IMR-90 (cell line): ENCODE measurements around the gene HIVEP1. TPM values are rescaled to one million over a fixed set of nuclear protein-coding genes. Genes with fewer than 3 reads are reported as not detected.

Experiments
- ATAC-seq: fragments of 200-7000 bp; cut with Tn5 transposase; 2 replicates; pipeline ENCODE4 v1.9.1; 2020; ENCODE audit warnings: low read depth, mild to moderate bottlenecking, moderate library complexity
- BruUV-seq: library from RNA; stranded (reverse); fragments of 400-500 nt; replicated peaks from 2 replicates; lab custom pipeline; 2021; lab: Mats Ljungman, UMichigan
- CTCF ChIA-PET: fragments of 300-600 bp; formaldehyde crosslinking; extraction: SDS; loops from one replicate; lab custom pipeline; 2021; ENCODE audit warnings: antibody characterized with exemption; lab: Yijun Ruan, JAX
- POLR2A ChIA-PET: fragments of 300-600 bp; sonication (Branson Sonifier 250); formaldehyde crosslinking; loops from one replicate; lab custom pipeline; 2022; ENCODE audit warnings: antibody characterized with exemption; ENCODE audit not compliant: unreplicated experiment; lab: Charles Lee
- DNase-seq: peaks from one replicate; pipeline ENCODE4 v3.0.0; 2013
- H2AFZ ChIP-seq: replicated peaks from 2 replicates; pipeline ENCODE3; 2013; ENCODE audit warnings: low read length, mild to moderate bottlenecking; ENCODE audit not compliant: poor library complexity
- H2AK5ac ChIP-seq: 2 replicates; pipeline ENCODE4 v1.6.1; 2013; ENCODE audit warnings: low read depth, low read length, inconsistent platforms
- H2AK9ac ChIP-seq: replicated peaks from 2 replicates; pipeline ENCODE3; 2013; ENCODE audit warnings: mild to moderate bottlenecking, low read depth, low read length, moderate library complexity; ENCODE audit not compliant: poor library complexity
- H2BK120ac ChIP-seq: 2 replicates; pipeline ENCODE4 v1.6.1; 2013; ENCODE audit warnings: low read depth, low read length, inconsistent platforms
- H2BK15ac ChIP-seq: 3 replicates; pipeline ENCODE4 v1.6.1; 2013; ENCODE audit warnings: low read depth, low read length, inconsistent platforms
- H2BK20ac ChIP-seq: 2 replicates; pipeline ENCODE4 v1.6.1; 2013; ENCODE audit warnings: low read depth, mild to moderate bottlenecking, inconsistent platforms, low read length, moderate library complexity
- H2BK5ac ChIP-seq: 2 replicates; pipeline ENCODE4 v1.6.1; 2013; ENCODE audit warnings: mild to moderate bottlenecking, low read depth, low read length, inconsistent platforms; ENCODE audit not compliant: poor library complexity, severe bottlenecking
- H3K14ac ChIP-seq: replicated peaks from 2 replicates; pipeline ENCODE4 v1.6.1; 2013; ENCODE audit warnings: low read depth, low read length, inconsistent platforms
- H3K18ac ChIP-seq: 2 replicates; pipeline ENCODE4 v1.6.1; 2013; ENCODE audit warnings: low read depth, low read length, control low read depth
- H3K23ac ChIP-seq: 2 replicates; pipeline ENCODE4 v1.6.1; 2013; ENCODE audit warnings: low read depth, low read length, inconsistent platforms
- H3K27ac ChIP-seq: 2 replicates; pipeline ENCODE4 v1.5.1; 2013; ENCODE audit warnings: mild to moderate bottlenecking, control low read depth, low read length; ENCODE audit not compliant: insufficient read depth
- H3K27me3 ChIP-seq: 2 replicates; pipeline ENCODE4 v1.6.1; 2013; ENCODE audit warnings: low read length; ENCODE audit not compliant: control insufficient read depth, insufficient read depth
- H3K36me3 ChIP-seq: 2 replicates; pipeline ENCODE4 v1.6.1; 2013; ENCODE audit warnings: low read length, mixed read lengths; ENCODE audit not compliant: control insufficient read depth, insufficient read depth
- H3K4ac ChIP-seq: 2 replicates; pipeline ENCODE4 v1.6.1; 2013; ENCODE audit warnings: low read depth, low read length, inconsistent platforms
- H3K4me1 ChIP-seq: 2 replicates; pipeline ENCODE4 v1.6.1; 2013; ENCODE audit warnings: low read length, mixed read lengths; ENCODE audit not compliant: control insufficient read depth, insufficient read depth
- H3K4me2 ChIP-seq: 2 replicates; pipeline ENCODE4 v1.6.1; 2013; ENCODE audit warnings: low read depth, mild to moderate bottlenecking, control low read depth, low read length, moderate library complexity
- H3K4me3 ChIP-seq: 2 replicates; pipeline ENCODE4 v1.5.1; 2013; ENCODE audit warnings: low read depth, mild to moderate bottlenecking, control low read depth, low read length, moderate library complexity; ENCODE audit not compliant: insufficient read depth
- H3K56ac ChIP-seq: 2 replicates; pipeline ENCODE4 v1.6.1; 2013; ENCODE audit warnings: low read length, inconsistent platforms; ENCODE audit not compliant: insufficient read depth; ENCODE audit errors: extremely low read depth
- H3K79me1 ChIP-seq, 2 experiments: 2 replicates each; pipeline ENCODE4 v1.6.1; 2013; ENCODE audit warnings: low read length in 2 of 2, inconsistent platforms in 1 of 2, low read depth in 1 of 2
- H3K9ac ChIP-seq: 2 replicates; pipeline ENCODE4 v1.6.1; 2013; ENCODE audit warnings: low read depth, low read length, control low read depth
- H3K9me1 ChIP-seq: 2 replicates; pipeline ENCODE4 v1.6.1; 2013; ENCODE audit warnings: low read length, inconsistent platforms; ENCODE audit not compliant: insufficient read depth
- H3K9me3 ChIP-seq: 2 replicates; pipeline ENCODE4 v1.6.1; 2013; ENCODE audit warnings: low read length; ENCODE audit not compliant: control insufficient read depth, insufficient read depth
- H4K20me1 ChIP-seq: 2 replicates; pipeline ENCODE4 v1.6.1; 2013; ENCODE audit warnings: low read length, inconsistent platforms; ENCODE audit not compliant: insufficient read depth
- H4K5ac ChIP-seq: 2 replicates; pipeline ENCODE4 v1.6.1; 2013; ENCODE audit warnings: mild to moderate bottlenecking, low read depth, low read length, control low read depth
- H4K8ac ChIP-seq, 2 experiments: 2 replicates each; pipeline ENCODE4 v1.6.1; 2013; ENCODE audit warnings: low read depth in 2 of 2, low read length in 2 of 2, control low read depth in 1 of 2, inconsistent platforms in 1 of 2
- H4K91ac ChIP-seq: 2 replicates; pipeline ENCODE4 v1.6.1; 2013; ENCODE audit warnings: low read depth, low read length, inconsistent platforms; ENCODE audit not compliant: insufficient read depth
- CEBPB ChIP-seq: IDR thresholded peaks from 2 replicates; pipeline ENCODE4 v1.6.1; 2012; ENCODE audit warnings: low read depth, low read length, improper control_type of control experiment
- CHD1 ChIP-seq: IDR thresholded peaks from 2 replicates; pipeline ENCODE4 v1.6.1; 2012; ENCODE audit warnings: low read depth, low read length, improper control_type of control experiment
- MAZ ChIP-seq: IDR thresholded peaks from 2 replicates; pipeline ENCODE4 v1.6.1; 2012; ENCODE audit warnings: low read depth, mild to moderate bottlenecking, low read length, improper control_type of control experiment, moderate library complexity, borderline replicate concordance
- MXI1 ChIP-seq: IDR thresholded peaks from 2 replicates; pipeline ENCODE4 v1.6.1; 2012; ENCODE audit warnings: low read depth, mild to moderate bottlenecking, low read length, moderate library complexity, borderline replicate concordance
- NFE2L2 ChIP-seq: fragments of 150-350 bp; IDR thresholded peaks from 2 replicates; pipeline ENCODE4 v1.6.1; 2016; ENCODE audit warnings: low read depth, mild to moderate bottlenecking, low read length
- POLR2A ChIP-seq: IDR thresholded peaks from 2 replicates; pipeline ENCODE4 v1.6.1; 2012; ENCODE audit warnings: mild to moderate bottlenecking, low read depth, low read length
- RCOR1 ChIP-seq: IDR thresholded peaks from 2 replicates; pipeline ENCODE4 v1.6.1; 2012; ENCODE audit warnings: mild to moderate bottlenecking, low read length, improper control_type of control experiment; ENCODE audit not compliant: insufficient replicate concordance
- SMC3 ChIP-seq: fragments of 150-350 bp; IDR thresholded peaks from 2 replicates; pipeline ENCODE4 v1.6.1; 2016; ENCODE audit warnings: low read depth, mild to moderate bottlenecking, antibody characterized with exemption, low read length, moderate library complexity
- WGBS, 2 experiments: methylation state at CpG; one replicate each; pipeline versions ENCODE4 v1.1.5 to v1.1.7; 2013; ENCODE audit warnings: missing lambda C conversion rate in 2 of 2; ENCODE audit not compliant: insufficient read length in 1 of 2; ENCODE audit errors: extremely low coverage in 2 of 2; 5-methylcytosine and 5-hydroxymethylcytosine counted together
- dilution Hi-C: fragments of 300-500 bp; cut with HindIII; formaldehyde crosslinking; loops from one replicate; pipeline ENCODE4 v1.14.3; 2018; ENCODE audit warnings: low sequenced_read_pairs; ENCODE audit not compliant: unreplicated experiment
- in situ Hi-C: fragments of 300-500 bp; cut with MboI; formaldehyde crosslinking; loops from 3 replicates; pipeline ENCODE4 v1.14.3; 2019; ENCODE audit warnings: low sequenced_read_pairs, inconsistent platforms, mixed read lengths
- intact Hi-C: fragments of 100-400 bp; cut with micrococcal nuclease; formaldehyde crosslinking; loops from 2 replicates; pipeline ENCODE4 v1.10.0; 2022
- polyA plus RNA-seq, 3 experiments: library from polyadenylated mRNA; depleted of rRNA; stranded (reverse); fragments of >200 nt; gene quantifications; 2 replicates each; pipeline ENCODE4 v1.2.3, GENCODE V29; 2012; ENCODE audit warnings: low replicate concordance in 1 of 3
- total RNA-seq: library from RNA; depleted of rRNA; stranded (reverse); fragments of >200 nt; gene quantifications from 2 replicates; pipeline ENCODE4 v1.2.3, GENCODE V29; 2012
- TF ChIP-seq, protein P1 (sequence below): conservative IDR thresholded peaks from 2 replicates; pipeline ENCODE4 v1.5.1; 2012; ENCODE audit warnings: mild to moderate bottlenecking, low read depth, low read length, improper control_type of control experiment

Gene HIVEP1
- total and polyA plus RNA-seq, 2 of the 4 experiments (the other 2 are of a cell fraction): 13.0 to 17.2 TPM

DNA sequence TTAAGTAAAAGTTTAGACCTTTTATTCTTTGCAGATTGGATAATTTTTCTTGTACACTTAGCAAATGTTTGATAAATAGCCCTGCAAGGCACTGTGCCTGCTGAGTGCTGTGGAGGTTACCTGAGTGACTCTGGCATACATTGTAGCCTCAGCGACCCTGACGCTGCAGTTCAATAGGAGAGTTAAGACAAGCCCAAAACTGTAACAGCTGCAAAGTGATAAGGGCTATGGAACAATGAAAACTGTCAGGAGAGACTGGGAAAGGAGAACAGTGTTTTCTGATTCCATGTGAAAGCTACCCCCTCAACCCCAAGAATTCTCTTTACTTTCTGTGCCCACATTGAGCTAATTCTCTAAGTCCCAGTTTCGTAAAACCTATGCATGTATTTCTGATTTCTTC is 22.2 kb downstream of the HIVEP1 start:
- Histone ChIP-seq H3K27ac (no peak overlapping the region), H2BK120ac (no peak overlapping the region; the same call in 1 of the 2 replicates), H3K4me3 (no peak overlapping the region), H3K79me1 (peaks cover 24 to 44% of the 10 kb centered on the region in 2 experiments), H4K20me1 (peaks cover 5% of the 10 kb centered on the region; the same call in 1 of the 2 replicates), H3K36me3 (peaks cover 3% of the 10 kb centered on the region; the same call in 1 of the 2 replicates), H3K9me1 (peaks cover 16% of the 10 kb centered on the region; the same call in 1 of the 2 replicates), H4K8ac (no peak overlapping the region), H3K9ac (no peak overlapping the region), H2AK5ac (peak overlapping the region; percentile 86), H2BK20ac (no peak overlapping the region), H2AFZ (no peak overlapping the region), H3K14ac (no peak overlapping the region), H3K23ac (0 out of 2 replicates have a peak overlapping the region, but pooled peaks have one; percentile 5), H2BK5ac (no peak overlapping the region), H3K18ac (no peak overlapping the region), H3K27me3 (no peaks in the 10 kb centered on the region), H3K9me3 (no peaks in the 10 kb centered on the region), H3K4me2 (no peak overlapping the region), H2BK15ac (peak overlapping the region; percentile 47; the same call in 1 of the 3 replicates), H3K56ac (no peak overlapping the region; the same call in 1 of the 2 replicates), H4K91ac (no peak overlapping the region), H3K4ac (peak overlapping the region; percentile 36), H2AK9ac (no peak overlapping the region), H4K5ac (no peak overlapping the region), H3K4me1 (peaks cover 11% of the 10 kb centered on the region)
- intact Hi-C loops: no loop called here
- dilution Hi-C loops: no loop called here
- no peak for TF ChIP-seq MXI1
- no peak for TF ChIP-seq RCOR1
- no peak for TF ChIP-seq CHD1
- no peak for TF ChIP-seq MAZ
- TF ChIP-seq, protein P1, sequence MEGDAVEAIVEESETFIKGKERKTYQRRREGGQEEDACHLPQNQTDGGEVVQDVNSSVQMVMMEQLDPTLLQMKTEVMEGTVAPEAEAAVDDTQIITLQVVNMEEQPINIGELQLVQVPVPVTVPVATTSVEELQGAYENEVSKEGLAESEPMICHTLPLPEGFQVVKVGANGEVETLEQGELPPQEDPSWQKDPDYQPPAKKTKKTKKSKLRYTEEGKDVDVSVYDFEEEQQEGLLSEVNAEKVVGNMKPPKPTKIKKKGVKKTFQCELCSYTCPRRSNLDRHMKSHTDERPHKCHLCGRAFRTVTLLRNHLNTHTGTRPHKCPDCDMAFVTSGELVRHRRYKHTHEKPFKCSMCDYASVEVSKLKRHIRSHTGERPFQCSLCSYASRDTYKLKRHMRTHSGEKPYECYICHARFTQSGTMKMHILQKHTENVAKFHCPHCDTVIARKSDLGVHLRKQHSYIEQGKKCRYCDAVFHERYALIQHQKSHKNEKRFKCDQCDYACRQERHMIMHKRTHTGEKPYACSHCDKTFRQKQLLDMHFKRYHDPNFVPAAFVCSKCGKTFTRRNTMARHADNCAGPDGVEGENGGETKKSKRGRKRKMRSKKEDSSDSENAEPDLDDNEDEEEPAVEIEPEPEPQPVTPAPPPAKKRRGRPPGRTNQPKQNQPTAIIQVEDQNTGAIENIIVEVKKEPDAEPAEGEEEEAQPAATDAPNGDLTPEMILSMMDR: no peak
- TF ChIP-seq NFE2L2: no peak
- TF ChIP-seq SMC3: no peak
- no peak for TF ChIP-seq POLR2A
- TF ChIP-seq CEBPB: no peak
- no TSS peak for BruUV-seq
- ATAC-seq (no peak), DNase-seq (no peak)
- POLR2A ChIA-PET: no interaction called here
- in situ Hi-C loops: no loop called here
- CTCF ChIA-PET: no interaction called here
- WGBS, 2 experiments: no CpG with 5 or more reads among the region's 3 CpGs
